Aorta (tissue), 5 donors: ENCODE results near the gene ABLIM3. TPM values are rescaled to one million over a fixed set of nuclear protein-coding genes. Genes with fewer than 3 reads are reported as not detected.

Experiments
- ATAC-seq: fragments of 200-7000 bp; cut with Tn5 transposase; one replicate; pipeline ENCODE4 v1.9.1; 2022; ENCODE audit warnings: moderate library complexity; ENCODE audit not compliant: low FRiP score
- DNase-seq, 2 donors: peaks; one replicate each; pipeline ENCODE4 v3.0.0-alpha.2; 2020
- H3K27ac ChIP-seq, 2 donors: one replicate each; pipeline ENCODE4 v1.5.1; 2013; ENCODE audit warnings: low read length in 2 of 2, mild to moderate bottlenecking in 2 of 2, moderate library complexity in 2 of 2, control low read depth in 1 of 2, inconsistent platforms in 1 of 2, low read depth in 1 of 2
- H3K27me3 ChIP-seq, 2 donors: one replicate each; pipeline ENCODE4 v1.6.1; 2013; ENCODE audit warnings: control low read depth in 1 of 2, low read length in 1 of 2, mild to moderate bottlenecking in 1 of 2, moderate library complexity in 1 of 2; ENCODE audit not compliant: insufficient read depth in 2 of 2, control insufficient read depth in 1 of 2
- H3K36me3 ChIP-seq, 2 donors: one replicate each; pipeline ENCODE4 v1.6.1; 2013; ENCODE audit warnings: control low read depth in 1 of 2, low read length in 1 of 2, mild to moderate bottlenecking in 1 of 2; ENCODE audit not compliant: insufficient read depth in 2 of 2, control insufficient read depth in 1 of 2
- H3K4me1 ChIP-seq, 2 donors: one replicate each; pipeline ENCODE4 v1.6.1; 2013; ENCODE audit warnings: low read length in 2 of 2, control low read depth in 1 of 2, mild to moderate bottlenecking in 1 of 2, moderate library complexity in 1 of 2; ENCODE audit not compliant: insufficient read depth in 2 of 2, control insufficient read depth in 1 of 2
- H3K4me3 ChIP-seq, 2 donors: one replicate each; pipeline ENCODE4 v1.5.1; 2013; ENCODE audit warnings: low read length in 2 of 2, control low read depth in 1 of 2, mild to moderate bottlenecking in 1 of 2
- H3K9me3 ChIP-seq: one replicate; pipeline ENCODE4 v1.6.1; 2013; ENCODE audit warnings: mild to moderate bottlenecking, low read length; ENCODE audit not compliant: control insufficient read depth
- WGBS, 2 donors: extraction: QIAGEN DNeasy Blood & Tissue Kit; methylation state at CpG; one replicate each; pipeline ENCODE4 v1.1.7; 2013; 5-methylcytosine and 5-hydroxymethylcytosine counted together
- intact Hi-C, 2 donors: fragments of 100-400 bp; cut with DNase I; formaldehyde crosslinking; loops; one replicate each; pipeline versions ENCODE4 v1.14.2 to v1.15.0; 2022
- polyA plus RNA-seq, 2 donors: library from polyadenylated mRNA; stranded (reverse); fragments of 200-250 nt; gene quantifications; one replicate each; pipeline ENCODE4 v1.2.3, GENCODE V29; 2013
- total RNA-seq, 2 donors: library from RNA; stranded (reverse); fragmentation: NEBNext Ultra II Directional; extraction: Animal tissue kit (Norgen Biotek cat#: 25700); gene quantifications; one replicate each; pipeline ENCODE4 v1.2.1, GENCODE V29; 2021
- donor health status: healthy with polysubstance abuse.
- donor health status: Bipolar disorder and iron deficiency.
- donor health status: DM: no; HTN: no; CAD: no.
- donor health status: DM: no; HTN: no; CAD: no.
- donor health status: DM: yes; HTN: yes; CAD: no.

ABLIM3 gene
- total and polyA plus RNA-seq, 4 donors = 15.8 to 46.0 (median 38.7) TPM

DNA sequence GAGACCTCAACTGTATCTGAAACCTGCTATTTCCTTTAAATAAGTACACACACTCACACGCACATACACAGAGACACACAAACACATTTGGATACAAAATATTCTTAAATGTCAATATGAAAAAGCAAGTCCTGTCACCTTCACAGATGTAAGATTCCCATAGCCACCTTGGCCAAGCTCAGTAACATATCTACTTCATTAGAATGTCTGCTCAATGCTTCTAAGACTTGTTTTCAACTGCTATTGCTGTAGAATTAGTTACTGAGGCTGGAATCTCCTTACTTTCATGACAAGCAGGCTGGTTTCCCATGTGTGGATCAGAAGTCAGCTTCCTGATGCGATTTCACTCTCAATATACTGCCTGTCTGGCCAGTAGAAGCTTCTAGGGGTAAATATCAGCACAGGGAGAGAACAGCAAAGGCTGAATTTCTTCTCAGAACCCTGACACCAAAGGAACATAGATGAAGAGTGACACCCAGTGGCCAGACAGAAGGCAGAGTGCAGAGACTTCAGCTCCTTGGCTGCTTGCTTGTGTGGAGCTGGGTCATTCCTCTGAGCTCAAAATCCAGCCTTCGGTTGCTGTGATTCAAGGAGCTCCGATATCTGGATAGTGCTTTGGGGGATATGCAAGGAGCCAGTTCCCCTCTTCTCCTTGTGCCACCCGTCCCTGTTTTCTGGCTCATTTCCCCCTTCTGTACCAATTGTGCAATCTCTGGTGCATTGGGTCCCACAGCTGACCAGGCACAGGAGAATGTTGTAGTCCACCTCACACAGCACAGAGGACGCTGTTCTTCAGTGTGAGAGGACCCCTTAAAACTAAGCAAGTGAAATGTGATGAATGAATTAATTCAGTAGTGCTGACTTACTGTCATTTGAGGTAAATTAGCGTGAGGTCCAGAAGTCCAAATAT is 26.6 kb upstream of the ABLIM3 start:
- Histone ChIP-seq H3K27me3 (no peaks in the 10 kb centered on the region), H3K4me3 (no peak overlapping the region), H3K4me1 (no peaks in the 10 kb centered on the region), H3K9me3 (no peaks in the 10 kb centered on the region), H3K27ac (no peak overlapping the region), H3K36me3 (no peaks in the 10 kb centered on the region)
- DNase-seq = peak in 1 of 2 donors; percentile 62
- ATAC-seq = peak; percentile 87
- intact Hi-C loops = loop anchor here (5.0 to 10.0 kb wide), 4 partner anchors 80 to 670 kb away; no protein-coding TSS in a partner anchor
- 35 to 41% methylated on average over 7 of the region's 7 CpGs for WGBS, 2 donors

DNA sequence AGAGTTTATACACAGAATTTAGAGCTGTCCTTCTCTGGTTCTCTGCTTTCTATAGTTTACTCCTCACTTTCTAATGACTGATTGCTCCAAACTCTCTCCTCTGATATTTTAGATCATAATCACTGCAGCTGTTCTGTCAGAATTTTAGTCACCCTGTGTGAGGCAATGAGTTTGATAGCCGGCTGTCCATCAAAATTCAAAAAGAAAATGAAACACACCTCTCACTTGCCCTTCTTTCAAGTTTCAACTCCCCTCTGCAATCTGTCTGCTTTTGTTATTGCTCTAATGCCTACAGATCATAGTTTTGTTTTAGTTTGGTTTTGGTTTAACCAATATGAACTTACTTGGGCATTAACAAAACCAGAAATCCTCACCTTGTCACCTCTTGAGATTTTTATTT is 23.3 kb upstream of the ABLIM3 start:
- Histone ChIP-seq H3K4me1 (no peaks in the 10 kb centered on the region), H3K27me3 (no peaks in the 10 kb centered on the region), H3K4me3 (no peak overlapping the region), H3K27ac (no peak overlapping the region), H3K9me3 (no peaks in the 10 kb centered on the region), H3K36me3 (no peaks in the 10 kb centered on the region)
- 91 to 93% methylated on average over 1 of the region's 1 CpG for WGBS, 2 donors
- intact Hi-C loops = loop anchor here (10.0 kb wide), 3 partner anchors 83 to 673 kb away; no protein-coding TSS in a partner anchor
- DNase-seq (no peak), ATAC-seq (no peak)

- intact Hi-C loops = loop anchor here (10.0 kb wide), 3 partner anchors 84 to 674 kb away; no protein-coding TSS in a partner anchor
- H3K36me3 ChIP-seq = no peaks in the 10 kb centered on the region
- H3K4me3 ChIP-seq = no peak overlapping the region
- H3K9me3 ChIP-seq = peaks cover 1% of the 10 kb centered on the region
- DNase-seq (no peak), ATAC-seq (no peak)
- no peak overlapping the region for H3K27ac ChIP-seq
- H3K27me3 ChIP-seq = no peaks in the 10 kb centered on the region
- no peaks in the 10 kb centered on the region for H3K4me1 ChIP-seq
These were observed 22.8 kb upstream of the ABLIM3 start for GRCh38 chr5:149118463-149118862.

DNA sequence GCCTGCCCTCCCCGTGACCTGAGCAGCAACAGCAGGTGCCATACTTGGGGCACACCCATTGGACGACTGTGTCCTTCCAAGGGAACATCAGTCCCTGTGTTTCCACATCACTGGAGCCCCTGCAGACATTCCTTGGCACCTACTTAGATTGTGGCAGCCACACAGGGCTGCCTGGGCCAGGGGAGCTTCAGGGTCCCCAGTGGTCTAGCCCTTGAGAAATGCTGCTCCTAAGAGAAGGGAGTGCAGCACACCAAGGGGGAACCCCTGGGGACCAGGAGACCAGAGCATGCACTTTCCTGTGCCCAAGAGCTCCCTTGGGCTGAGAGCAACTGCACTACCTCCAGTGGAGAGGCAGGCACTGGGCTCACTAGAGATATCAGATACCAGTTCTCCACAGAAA is 20.1 kb upstream of the ABLIM3 start:
- Histone ChIP-seq H3K36me3 (no peaks in the 10 kb centered on the region), H3K27ac (no peak overlapping the region), H3K4me1 (no peaks in the 10 kb centered on the region), H3K27me3 (no peaks in the 10 kb centered on the region), H3K4me3 (no peak overlapping the region), H3K9me3 (peaks cover 1% of the 10 kb centered on the region)
- DNase-seq = no peak
- intact Hi-C loops = no loop called here
- ATAC-seq = no peak
- 54 to 57% methylated on average over 2 of the region's 2 CpGs for WGBS, 2 donors

- intact Hi-C loops = no loop called here
These were observed 18.1 kb upstream of the ABLIM3 start for GRCh38 chr5:149123211-149123610.

DNA sequence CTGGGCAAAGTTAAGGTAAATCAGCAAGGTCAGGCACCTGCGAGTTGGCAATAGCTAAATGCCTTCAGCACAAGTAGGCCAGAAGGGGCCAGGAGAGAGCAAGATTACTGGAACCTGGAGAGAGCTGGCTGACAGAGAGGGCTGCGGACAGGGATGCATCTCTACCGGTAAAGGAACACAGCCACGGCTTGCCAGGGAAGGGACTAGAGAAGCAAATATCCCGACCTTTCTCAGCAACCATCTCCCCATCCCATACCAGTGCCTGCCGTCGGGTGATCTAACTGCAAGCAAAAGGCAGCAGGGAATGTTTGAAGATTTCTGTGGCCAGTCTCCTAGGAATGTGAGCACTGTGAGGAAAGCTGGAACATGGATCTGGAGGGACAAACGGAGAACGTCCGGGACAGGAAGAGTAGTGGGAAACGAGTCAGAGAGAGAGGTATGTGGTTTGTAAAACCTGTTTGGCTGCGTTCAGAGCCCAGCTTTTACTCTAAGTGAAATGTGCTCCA is 15.9 kb upstream of the ABLIM3 start:
- H3K9me3 ChIP-seq = peaks cover 1% of the 10 kb centered on the region
- H3K27me3 ChIP-seq = no peaks in the 10 kb centered on the region
- H3K36me3 ChIP-seq = no peaks in the 10 kb centered on the region
- intact Hi-C loops = no loop called here
- H3K4me3 ChIP-seq = no peak overlapping the region
- 32 to 40% methylated on average over 12 of the region's 12 CpGs for WGBS, 2 donors
- H3K4me1 ChIP-seq = no peaks in the 10 kb centered on the region
- DNase-seq (no peak), ATAC-seq (no peak)
- no peak overlapping the region for H3K27ac ChIP-seq

More at GRCh38 chr5:149123211-149123610, 18.1 kb upstream of the ABLIM3 start:
- Histone ChIP-seq H3K27me3 (no peaks in the 10 kb centered on the region), H3K9me3 (peaks cover 1% of the 10 kb centered on the region), H3K27ac (no peak overlapping the region), H3K4me3 (no peak overlapping the region), H3K4me1 (no peaks in the 10 kb centered on the region), H3K36me3 (no peaks in the 10 kb centered on the region)
- 68 to 70% methylated on average over 9 of the region's 9 CpGs for WGBS, 2 donors
- DNase-seq = no peak
- ATAC-seq = no peak

DNA sequence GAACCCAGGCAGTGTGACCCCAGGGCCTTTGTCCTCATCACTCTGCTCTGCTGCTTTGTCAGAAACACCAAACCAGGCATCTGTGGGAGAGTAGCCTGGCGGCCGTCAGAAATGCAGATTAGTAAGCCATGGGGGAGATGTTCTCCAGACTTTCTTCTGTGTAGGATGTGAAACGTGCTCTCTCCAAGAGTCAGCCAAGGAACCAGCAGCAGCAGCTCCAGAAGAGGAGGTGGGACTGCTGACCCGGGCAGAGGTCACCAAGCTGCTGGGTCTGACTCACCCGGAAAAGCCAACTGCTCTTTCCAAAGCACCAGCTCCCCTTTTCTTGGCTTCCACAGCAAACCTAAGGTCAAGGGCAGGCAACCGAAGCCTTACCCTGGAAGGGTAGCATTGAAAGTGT is 14.4 kb upstream of the ABLIM3 start:
- ATAC-seq = no peak
- H3K36me3 ChIP-seq = no peaks in the 10 kb centered on the region
- H3K4me1 ChIP-seq = no peaks in the 10 kb centered on the region
- intact Hi-C loops = no loop called here
- H3K27me3 ChIP-seq = no peaks in the 10 kb centered on the region
- no peak overlapping the region for H3K27ac ChIP-seq
- DNase-seq = no peak
- no peak overlapping the region for H3K4me3 ChIP-seq
- 62 to 71% methylated on average over 6 of the region's 6 CpGs for WGBS, 2 donors
- H3K9me3 ChIP-seq = peaks cover 1% of the 10 kb centered on the region

- Histone ChIP-seq H3K27ac (no peak overlapping the region), H3K4me1 (no peaks in the 10 kb centered on the region), H3K9me3 (peaks cover 1% of the 10 kb centered on the region), H3K27me3 (no peaks in the 10 kb centered on the region), H3K36me3 (no peaks in the 10 kb centered on the region), H3K4me3 (no peak overlapping the region)
- intact Hi-C loops = no loop called here
- ATAC-seq (no peak), DNase-seq (no peak)
- 79 to 87% methylated on average over 3 of the region's 3 CpGs for WGBS, 2 donors
These were observed 13.8 kb upstream of the ABLIM3 start for GRCh38 chr5:149127394-149127955.
